ENCODE data around the gene NUP188. TPM values are rescaled to one million over a fixed set of nuclear protein-coding genes. Genes with fewer than 3 reads are reported as not detected.
A peak's percentile ranks its signal among the peaks of the same experiment; 100 is the strongest.
"Not testable (repeated sequence)": the region's sequence is repeated elsewhere in the genome, so short reads cannot be mapped to it uniquely, and the experiment has no call there.

NUP188 gene
- total and polyA plus RNA-seq, 2 donors (not counting 3 experiments of a cell fraction or from before 2014, with no cell fraction given): 62.7 to 66.2 TPM

GRCh38 chr9:128947277-128947526, 297 bp upstream of the NUP188 start:
- ChIA-PET CTCF (no interaction called here), POLR2A (no interaction called here)
- Histone ChIP-seq H3K9me1 (replicated peaks; ENCODE audit: control insufficient read depth, extremely low read depth, insufficient read depth, low read length) (no peaks in the 10 kb centered on the region), H3K9ac (replicated peaks; ENCODE audit: extremely low read depth, insufficient read depth, low read length) (peak overlapping the region; percentile 94), H3K4me3 (replicated peaks in 1 of 3; ENCODE audit: insufficient read depth in 1 of 3, low read depth in 1 of 3, low read length in 3 of 3) (peak overlapping the region; percentile 78 to 89 (median 88)), H3K27me3 (ENCODE audit: control insufficient read depth in 2 of 2, insufficient read depth in 2 of 2, low read length in 2 of 2) (no peaks in the 10 kb centered on the region), H3K36me3 (ENCODE audit: control insufficient read depth in 2 of 2, extremely low read depth in 1 of 2, insufficient read depth in 2 of 2, low read length in 2 of 2) (peaks cover 0 to 5% of the 10 kb centered on the region in 2 experiments), H3K27ac (ENCODE audit: insufficient read depth, low read depth, low read length) (peak overlapping the region; percentile 52), H3K79me2 (ENCODE audit: control insufficient read depth, insufficient read depth, low read length) (peaks cover 17% of the 10 kb centered on the region), H3K4me2 (ENCODE audit: insufficient read depth, low read length) (peak overlapping the region; percentile 55), H2AFZ (ENCODE audit: low read depth, low read length) (peak overlapping the region; percentile 89), H4K20me1 (replicated peaks; ENCODE audit: control insufficient read depth, extremely low read depth, insufficient read depth, low read length) (no peaks in the 10 kb centered on the region), H3K9me3 (replicated peaks; ENCODE audit: control insufficient read depth, insufficient read depth, low read length) (no peaks in the 10 kb centered on the region), H3K4me1 (ENCODE audit: control insufficient read depth, extremely low read depth, insufficient read depth, low read length) (peaks cover 8% of the 10 kb centered on the region)
- FAIRE-seq: no peak
- dilution Hi-C loops (cut with MboI; ENCODE audit: extremely low pct_ligation_motif_present, low sequenced_read_pairs): no loop called here
- intact Hi-C loops (cut with micrococcal nuclease): loop anchor here (5.0 kb wide), 3 partner anchors 65 to 215 kb away; partner anchors contain the start of genes KYAT1, LRRC8A and SH3GLB2
- no TSS peak for BruUV-seq (replicated peaks)
- no peak for TF ChIP-seq POLR2AphosphoS5 (IDR thresholded peaks at IDR 0.05; ENCODE audit: insufficient read depth, low read depth, low read length)
- TF ChIP-seq MYC (IDR thresholded peaks at IDR 0.05; ENCODE audit: low read depth, low read length): no peak
- TF ChIP-seq JUN (IDR thresholded peaks at IDR 0.05; ENCODE audit: borderline replicate concordance, insufficient read depth, insufficient read length, low read depth): no peak
- TF ChIP-seq MAX (IDR thresholded peaks at IDR 0.05; ENCODE audit: insufficient read depth, insufficient read length): no peak
- no peak for TF ChIP-seq GATA2 (IDR thresholded peaks at IDR 0.05; ENCODE audit: insufficient read depth, insufficient read length, low read depth, low read length)
- TF ChIP-seq POLR2A (IDR thresholded peaks at IDR 0.05; ENCODE audit: low read depth, low read length): no peak
- no peak for TF ChIP-seq CTCF (IDR thresholded peaks at IDR 0.05; ENCODE audit: extremely low read depth in 1 of 2, insufficient read depth in 1 of 2, low read depth in 1 of 2, low read length in 2 of 2)
- TF ChIP-seq FOS (IDR thresholded peaks at IDR 0.05; ENCODE audit: borderline replicate concordance, insufficient read depth, low read length): no peak
- TF ChIP-seq EZH2 (IDR thresholded peaks at IDR 0.05; ENCODE audit: borderline replicate concordance, low read depth, low read length, severe bottlenecking): no peak
- no peak for DNase-seq (ENCODE audit: low read depth, low spot score)

- H3K36me3 ChIP-seq (ENCODE audit: control insufficient read depth in 2 of 2, extremely low read depth in 1 of 2, insufficient read depth in 2 of 2, low read length in 2 of 2): peaks cover 8 to 11% of the 10 kb centered on the region in 2 experiments
- CTCF ChIA-PET: interaction anchor here (1.7 kb wide), 1 partner anchor 143 kb away, joined by 3 read pairs; the partner anchor contains the start of gene ENDOG
Observed at GRCh38 chr9:128961403-128961802, 13.9 kb downstream of the NUP188 start.

More at GRCh38 chr9:128961403-128961802, 13.9 kb downstream of the NUP188 start:
- POLR2A ChIA-PET; H3K4me1 ChIP-seq (ENCODE audit: control insufficient read depth, extremely low read depth, insufficient read depth, low read length); H3K79me2 ChIP-seq (ENCODE audit: control insufficient read depth, insufficient read depth, low read length); H2AFZ ChIP-seq (ENCODE audit: low read depth, low read length); H3K4me2 ChIP-seq (ENCODE audit: insufficient read depth, low read length); H3K27ac ChIP-seq (ENCODE audit: insufficient read depth, low read depth, low read length); dilution Hi-C loops (cut with MboI; ENCODE audit: extremely low pct_ligation_motif_present, low sequenced_read_pairs); H3K9me1 ChIP-seq (replicated peaks; ENCODE audit: control insufficient read depth, extremely low read depth, insufficient read depth, low read length); FAIRE-seq; BruUV-seq (replicated peaks); H3K4me3 ChIP-seq (replicated peaks in 1 of 3; ENCODE audit: insufficient read depth in 1 of 3, low read depth in 1 of 3, low read length in 3 of 3); H3K9me3 ChIP-seq (replicated peaks; ENCODE audit: control insufficient read depth, insufficient read depth, low read length); DNase-seq (ENCODE audit: low read depth, low spot score); H3K9ac ChIP-seq (replicated peaks; ENCODE audit: extremely low read depth, insufficient read depth, low read length); intact Hi-C loops (cut with micrococcal nuclease); H4K20me1 ChIP-seq (replicated peaks; ENCODE audit: control insufficient read depth, extremely low read depth, insufficient read depth, low read length); H3K27me3 ChIP-seq (ENCODE audit: control insufficient read depth in 2 of 2, insufficient read depth in 2 of 2, low read length in 2 of 2): not testable (repeated sequence)

Measured in endothelial cell of umbilical vein (primary cell).